Stimulated activated CD8-positive, alpha-beta memory T cell treated with anti-CD3 and anti-CD28 coated beads, Interleukin-15, amount 100 ng/mL, for 48 hours (primary cell): Measurements from ENCODE around the gene WDR73.

Source experiments
- DNase-seq, 2 donors: peaks; one replicate each; pipeline ENCODE4 v3.0.0-alpha.2; 2020; ENCODE audit warnings: low read depth in 2 of 2

Gene WDR73

DNA sequence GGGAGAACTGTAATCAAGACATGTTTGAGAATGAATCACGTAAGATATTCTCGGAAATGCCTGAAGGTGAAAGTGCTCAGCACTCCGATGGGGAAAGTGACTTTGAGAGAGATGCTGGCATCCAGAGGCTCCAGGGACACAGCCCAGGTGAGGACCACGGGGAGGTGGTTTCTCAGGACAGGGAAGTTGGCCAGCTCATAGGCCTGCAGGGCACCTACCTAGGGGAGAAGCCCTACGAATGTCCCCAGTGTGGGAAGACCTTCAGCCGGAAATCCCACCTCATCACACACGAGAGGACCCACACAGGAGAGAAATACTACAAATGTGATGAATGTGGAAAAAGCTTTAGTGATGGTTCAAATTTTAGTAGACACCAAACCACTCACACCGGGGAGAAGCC lies 33.5 kb downstream of the WDR73 start:
- no peak for DNase-seq

DNA sequence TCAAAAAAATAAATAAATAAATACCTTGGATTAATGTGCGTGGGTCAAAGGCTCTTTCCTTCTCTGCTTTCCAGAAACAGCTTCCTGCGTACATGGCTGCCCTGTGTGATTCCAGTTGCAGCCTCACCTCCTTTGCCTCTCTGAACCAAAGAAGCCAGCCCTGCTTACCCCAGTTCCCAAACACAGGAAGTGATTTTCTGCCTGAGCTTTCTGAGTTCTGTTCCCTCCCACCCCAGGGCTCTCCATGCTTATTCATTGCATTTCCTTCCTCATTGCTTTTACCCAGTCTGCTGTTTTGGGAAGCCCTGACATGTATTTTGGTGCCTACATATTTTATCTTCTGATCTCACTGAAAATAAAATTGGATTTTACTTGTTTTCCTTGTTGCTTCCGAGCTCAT lies 37.8 kb downstream of the WDR73 start:
- DNase-seq = no peak

- no peak for DNase-seq
Measured at GRCh38 chr15:84611631-84612030, 42.5 kb downstream of the WDR73 start.

DNA sequence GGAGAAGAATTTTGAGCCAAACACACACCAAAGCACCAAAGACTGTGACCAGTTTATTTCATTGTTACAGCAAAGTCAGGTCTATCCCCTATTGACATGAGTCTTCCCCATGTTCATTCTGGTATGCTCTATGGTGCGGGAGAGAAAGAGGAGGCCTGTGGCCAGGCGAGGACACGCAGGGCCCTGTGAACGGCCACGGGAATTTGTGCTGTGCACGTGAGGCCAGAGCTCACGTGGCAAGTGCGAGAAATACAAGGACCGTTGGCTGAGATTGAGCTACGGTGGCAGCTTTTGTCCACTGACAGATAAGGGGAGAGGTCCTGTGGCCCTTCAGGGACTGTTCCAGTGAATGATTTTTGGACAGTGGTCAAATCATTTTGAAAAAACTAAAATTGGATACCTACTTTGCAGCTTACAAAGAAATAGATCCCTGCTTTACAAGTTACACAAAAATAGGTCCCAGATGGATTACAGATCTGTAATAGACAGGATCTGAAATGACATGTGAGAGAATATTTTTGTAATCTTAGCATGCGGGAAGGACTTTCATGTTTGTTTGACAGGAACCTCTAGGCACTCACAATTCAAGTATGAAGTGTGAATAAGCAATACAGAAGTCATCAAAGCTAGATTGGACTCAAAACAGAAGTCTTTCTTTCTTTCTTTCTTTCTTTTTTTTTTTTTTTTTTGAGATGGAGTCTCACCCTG lies 44.1 kb downstream of the WDR73 start:
- DNase-seq = no peak

DNA sequence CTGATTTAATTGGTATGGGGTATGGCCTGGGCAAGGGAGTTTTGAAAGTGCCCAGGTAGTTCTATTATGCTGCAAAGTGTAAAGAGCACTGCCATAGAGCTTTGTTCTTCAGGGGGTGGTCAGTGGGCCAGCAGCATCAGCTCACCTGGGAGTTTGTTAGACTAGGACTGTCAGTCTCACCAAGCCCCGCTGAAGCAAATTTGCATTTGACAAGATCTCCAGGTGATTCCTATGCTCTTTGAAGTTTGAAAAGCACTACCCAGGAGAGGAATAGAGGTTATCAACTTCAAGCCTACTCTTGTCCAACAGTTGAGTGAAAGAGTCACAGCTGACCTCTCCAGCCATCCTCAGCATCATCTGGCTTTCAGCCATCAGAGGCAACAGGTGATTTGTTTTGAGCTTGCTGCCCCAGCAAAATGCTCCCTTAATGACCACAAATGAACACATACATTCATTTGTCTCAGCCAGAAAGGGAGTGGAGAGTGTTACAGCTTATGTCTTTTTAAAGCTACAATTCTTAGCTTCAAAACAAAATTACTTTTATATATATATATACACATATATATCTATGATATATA lies 45.3 kb downstream of the WDR73 start:
- DNase-seq = no peak

DNA sequence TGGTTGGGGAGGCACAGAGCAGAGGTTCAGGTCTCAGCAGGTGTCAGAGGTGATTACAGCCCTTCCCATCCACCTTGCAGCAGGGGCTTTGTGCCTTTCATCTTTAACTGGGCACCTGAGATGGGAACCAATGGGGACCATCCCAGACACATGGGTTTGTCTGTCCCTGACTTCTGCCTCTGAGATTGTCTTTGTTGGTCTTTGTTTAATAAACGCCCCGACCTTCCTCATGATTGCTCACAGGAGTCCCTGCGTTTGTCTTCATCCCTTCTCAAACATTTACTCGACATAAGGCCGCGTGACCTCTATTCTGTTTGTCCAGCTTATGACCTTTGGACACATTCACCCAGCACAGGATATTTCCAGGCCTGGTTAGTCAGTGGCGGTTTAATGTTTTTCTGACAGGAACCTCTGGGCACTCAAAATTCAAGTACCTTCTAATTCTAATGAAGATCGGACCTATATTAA lies 47.4 kb downstream of the WDR73 start:
- DNase-seq = no peak

- no peak for DNase-seq
Measured at GRCh38 chr15:84605554-84605882, 48.6 kb downstream of the WDR73 start.

- DNase-seq = peak; percentile 74 to 75
Measured at GRCh38 chr15:84604826-84605553, 49.1 kb downstream of the WDR73 start.

- no peak for DNase-seq
Measured at GRCh38 chr15:84603630-84604379, 50.3 kb downstream of the WDR73 start.

DNA sequence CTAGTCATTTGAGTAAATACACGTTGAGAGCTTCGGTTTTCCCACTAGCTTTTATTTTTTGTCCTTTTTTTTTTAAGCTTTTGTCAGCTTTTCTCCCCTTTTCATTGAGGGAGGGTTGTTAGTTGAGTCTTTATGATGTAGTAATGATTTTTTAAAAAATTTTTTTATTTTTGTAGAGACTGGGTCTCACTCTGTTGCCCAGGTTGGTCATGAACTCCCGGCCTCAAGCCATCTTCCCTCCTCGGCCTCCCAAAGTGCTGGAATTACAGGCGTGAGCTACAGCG lies 52.6 kb downstream of the WDR73 start:
- DNase-seq = no peak

- DNase-seq = peak; percentile 91 to 93
Measured at GRCh38 chr15:84600687-84601554, 53.2 kb downstream of the WDR73 start, which contains the start of gene ZSCAN2. Gene ZSCAN2 (plus strand): TSS chr15:84601009. CDS start chr15:84603928, 2,919 bp downstream.

GRCh38 chr15:84600331-84600686 lies 53.8 kb downstream of the WDR73 start:
- DNase-seq = peak; percentile 30 to 48

DNA sequence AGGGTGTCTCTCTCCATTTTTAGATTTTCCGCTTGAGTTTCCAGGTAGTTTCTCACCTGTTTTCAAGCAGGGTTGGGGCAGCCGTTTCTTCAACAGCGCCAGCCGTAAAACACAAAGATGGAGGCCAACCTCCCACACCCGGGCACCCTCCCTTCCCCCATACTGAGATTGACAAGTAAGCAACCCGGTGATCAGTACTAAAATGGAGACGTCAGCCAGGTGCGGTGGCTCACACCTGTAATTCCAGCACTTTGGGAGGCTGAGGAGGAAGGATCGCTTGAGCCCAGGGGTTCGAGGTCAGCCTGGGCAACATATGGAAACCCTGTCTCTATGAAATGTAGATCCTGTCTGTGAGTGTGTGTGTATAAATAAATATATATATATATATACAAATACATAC lies 54.2 kb downstream of the WDR73 start:
- no peak for DNase-seq

DNA sequence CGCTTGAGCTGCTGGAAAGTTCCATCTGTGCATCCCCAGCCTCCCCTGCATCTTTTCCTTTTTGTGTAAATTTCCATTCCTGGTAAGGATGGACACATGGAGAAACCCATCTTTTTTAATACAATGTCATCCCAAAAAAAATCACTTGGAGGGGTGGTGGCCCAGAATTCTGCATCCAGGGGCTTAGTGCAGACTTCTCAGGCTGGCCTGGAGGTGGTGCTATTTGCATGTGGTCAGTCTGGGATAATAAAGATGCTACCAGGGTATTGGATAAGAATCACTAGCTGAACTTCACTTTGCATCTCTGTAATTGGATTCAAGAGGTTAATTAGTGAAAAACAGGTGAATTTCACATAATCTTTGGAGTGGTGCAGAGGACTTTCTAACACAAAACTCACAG lies 55.1 kb downstream of the WDR73 start:
- DNase-seq = no peak

- no peak for DNase-seq
Measured at GRCh38 chr15:84598250-84598649, 55.8 kb downstream of the WDR73 start.

DNA sequence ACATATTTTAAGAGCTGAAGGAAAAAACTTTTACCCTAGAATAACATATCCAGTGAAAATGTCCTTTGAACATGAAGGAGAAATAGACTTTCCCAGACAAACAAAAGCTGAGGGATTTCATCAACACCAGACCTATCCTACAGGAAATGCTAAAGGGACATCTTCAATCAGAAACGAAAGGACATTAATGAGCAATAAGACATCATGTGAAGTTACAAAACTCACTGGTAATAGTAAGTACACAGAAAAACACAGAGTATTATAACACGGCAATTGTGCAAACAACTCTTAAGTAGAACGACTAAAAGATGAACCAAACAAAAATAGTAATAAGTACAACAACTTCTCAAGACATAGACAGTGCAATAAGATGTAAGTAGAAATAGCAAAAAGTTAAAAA lies 56.8 kb downstream of the WDR73 start:
- DNase-seq = no peak

GRCh38 chr15:84595660-84596059 lies 58.4 kb downstream of the WDR73 start:
- no peak for DNase-seq

- no peak for DNase-seq
Measured at GRCh38 chr15:84594617-84595290, 59.3 kb downstream of the WDR73 start.

- no peak for DNase-seq
Measured at GRCh38 chr15:84591815-84592214, 62.3 kb downstream of the WDR73 start.

- DNase-seq = no peak
Measured at GRCh38 chr15:84590406-84590805, 63.7 kb downstream of the WDR73 start.
